ENCODE data around the gene CLIC1.

GRCh38 chr6:31776989-31777666 lies 40.8 kb upstream of the CLIC1 start, which contains the start of gene VWA7:
- TF ChIP-seq CTCF (optimal IDR thresholded peaks at IDR 0.05 in 1 of 3, IDR thresholded peaks at IDR 0.05 in 1 of 3, conservative IDR thresholded peaks at IDR 0.05 in 1 of 3; ENCODE audit: extremely low read depth in 1 of 3, insufficient read depth in 2 of 3, low read length in 3 of 3) (peak in 1 of 3 experiments; percentile 6), EZH2 (IDR thresholded peaks at IDR 0.05; ENCODE audit: low read length) (no peak)

Measured in keratinocyte (primary cell).